Activated T-helper 17 cell treated with anti-CD3 and anti-CD28 coated beads, Interleukin-2, amount 50 U/mL, for 72 hours (primary cell): ENCODE data around the gene PRKACB. TPM values are rescaled to one million over a fixed set of nuclear protein-coding genes. Genes with fewer than 3 reads are reported as not detected.
A peak's percentile ranks its signal among the peaks of the same experiment; 100 is the strongest.

Experiments
- ATAC-seq: fragments of 150-1000 bp; cut with Tn5 transposase; replicated peaks from 2 replicates; pipeline ENCODE4 v1.10.0; 2021; ENCODE audit warnings: mild to moderate bottlenecking, moderate library complexity
- H3K27ac Mint-ChIP-seq: one replicate; pipeline ENCODE4 v1.8.0; 2022; ENCODE audit warnings: mixed read lengths
- H3K27me3 Mint-ChIP-seq: one replicate; pipeline ENCODE4 v1.8.0; 2022; ENCODE audit warnings: mixed read lengths
- H3K36me3 Mint-ChIP-seq: one replicate; pipeline ENCODE4 v1.8.0; 2022; ENCODE audit warnings: low read depth, mild to moderate bottlenecking, mixed read lengths
- H3K4me1 Mint-ChIP-seq: one replicate; pipeline ENCODE4 v1.8.0; 2022; ENCODE audit warnings: mixed read lengths
- H3K4me3 Mint-ChIP-seq: one replicate; pipeline ENCODE4 v1.8.0; 2022; ENCODE audit warnings: mild to moderate bottlenecking, mixed read lengths
- H3K9me3 Mint-ChIP-seq: one replicate; pipeline ENCODE4 v1.8.0; 2022; ENCODE audit warnings: mixed read lengths
- total RNA-seq, 2 donors: library from RNA; stranded (reverse); gene quantifications; one replicate each; pipeline ENCODE4 v1.2.3, GENCODE V29; 2022

Gene PRKACB
- total RNA-seq, 2 donors from 2014 or later: 16.3 to 26.2 TPM

GRCh38 chr1:84135341-84135740, 8.7 kb upstream of the PRKACB start:
- ATAC-seq: no peak
- H3K27me3 Mint-ChIP-seq: no peaks in the 10 kb centered on the region
- no peaks in the 10 kb centered on the region for H3K4me1 Mint-ChIP-seq
- H3K4me3 Mint-ChIP-seq: no peak overlapping the region
- no peaks in the 10 kb centered on the region for H3K9me3 Mint-ChIP-seq
- H3K36me3 Mint-ChIP-seq: no peaks in the 10 kb centered on the region
- no peak overlapping the region for H3K27ac Mint-ChIP-seq

- H3K4me3 Mint-ChIP-seq: no peak overlapping the region
- H3K9me3 Mint-ChIP-seq: no peaks in the 10 kb centered on the region
- H3K27ac Mint-ChIP-seq: peak overlapping the region; percentile 18
- H3K27me3 Mint-ChIP-seq: no peaks in the 10 kb centered on the region
- peaks cover 13% of the 10 kb centered on the region for H3K4me1 Mint-ChIP-seq
- peaks cover 3% of the 10 kb centered on the region for H3K36me3 Mint-ChIP-seq
- ATAC-seq: no peak
Measured at GRCh38 chr1:84141182-84142003, 2.7 kb upstream of the PRKACB start.

DNA sequence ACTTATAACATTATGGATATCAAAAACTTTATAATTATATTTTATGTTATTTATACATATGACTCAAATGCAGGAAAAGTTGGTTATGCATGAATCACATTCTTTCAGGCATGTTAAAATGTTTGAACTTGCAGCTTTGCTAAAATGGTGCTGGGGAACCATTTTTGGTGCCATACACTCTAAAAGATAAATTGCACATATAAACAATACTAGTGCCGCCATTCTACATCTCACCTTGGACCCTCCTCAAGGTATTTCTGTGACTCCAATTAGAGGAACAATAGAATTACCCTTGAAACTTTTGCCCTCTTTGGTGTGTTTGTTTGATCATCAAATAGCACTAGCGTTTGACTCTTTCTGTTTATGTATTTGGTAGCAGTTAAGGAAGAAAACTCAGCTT, 997 bp downstream of the PRKACB start:
- H3K4me3 Mint-ChIP-seq: peak overlapping the region; percentile 82
- peak overlapping the region; percentile 92 for H3K27ac Mint-ChIP-seq
- peaks cover 19% of the 10 kb centered on the region for H3K4me1 Mint-ChIP-seq
- no peaks in the 10 kb centered on the region for H3K27me3 Mint-ChIP-seq
- peak; percentile 13 for ATAC-seq
- no peaks in the 10 kb centered on the region for H3K9me3 Mint-ChIP-seq
- peaks cover 5% of the 10 kb centered on the region for H3K36me3 Mint-ChIP-seq

GRCh38 chr1:84146411-84147032, 2.5 kb downstream of the PRKACB start:
- peaks cover 26% of the 10 kb centered on the region for H3K4me1 Mint-ChIP-seq
- H3K4me3 Mint-ChIP-seq: peak overlapping the region; percentile 82
- ATAC-seq: peak; percentile 83
- H3K36me3 Mint-ChIP-seq: peaks cover 11% of the 10 kb centered on the region
- no peaks in the 10 kb centered on the region for H3K27me3 Mint-ChIP-seq
- peaks cover 5% of the 10 kb centered on the region for H3K9me3 Mint-ChIP-seq
- peak overlapping the region; percentile 92 for H3K27ac Mint-ChIP-seq

DNA sequence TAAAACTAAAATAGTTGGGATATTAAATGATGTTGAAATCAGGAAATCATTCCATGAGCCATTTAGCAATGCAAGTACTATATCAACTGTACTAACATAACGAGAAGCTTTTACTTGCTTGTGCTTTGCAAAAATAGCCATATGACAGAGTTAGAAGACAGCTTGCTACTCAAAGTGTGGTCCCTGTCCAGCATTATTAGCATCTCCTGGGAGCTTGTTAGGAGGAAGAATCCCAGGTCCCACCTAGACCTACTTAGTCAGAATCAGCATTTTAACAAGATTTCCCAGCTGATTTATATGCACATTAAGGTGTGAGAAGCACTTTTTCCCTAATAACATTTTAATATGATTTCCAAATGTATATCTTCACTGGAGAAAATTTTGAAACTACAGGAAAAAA, 4.7 kb downstream of the PRKACB start:
- Mint-ChIP-seq H3K36me3 (peaks cover 18% of the 10 kb centered on the region), H3K27me3 (no peaks in the 10 kb centered on the region), H3K27ac (no peak overlapping the region), H3K4me1 (peaks cover 48% of the 10 kb centered on the region), H3K9me3 (peaks cover 5% of the 10 kb centered on the region), H3K4me3 (peak overlapping the region; percentile 82)
- ATAC-seq: no peak

- ATAC-seq: peak; percentile 67
- H3K27ac Mint-ChIP-seq: peak overlapping the region; percentile 83
- peaks cover 67% of the 10 kb centered on the region for H3K4me1 Mint-ChIP-seq
- no peaks in the 10 kb centered on the region for H3K27me3 Mint-ChIP-seq
- H3K9me3 Mint-ChIP-seq: peaks cover 5% of the 10 kb centered on the region
- peak overlapping the region; percentile 70 for H3K4me3 Mint-ChIP-seq
- H3K36me3 Mint-ChIP-seq: peaks cover 13% of the 10 kb centered on the region
Measured at GRCh38 chr1:84152649-84153056, 8.6 kb downstream of the PRKACB start.

DNA sequence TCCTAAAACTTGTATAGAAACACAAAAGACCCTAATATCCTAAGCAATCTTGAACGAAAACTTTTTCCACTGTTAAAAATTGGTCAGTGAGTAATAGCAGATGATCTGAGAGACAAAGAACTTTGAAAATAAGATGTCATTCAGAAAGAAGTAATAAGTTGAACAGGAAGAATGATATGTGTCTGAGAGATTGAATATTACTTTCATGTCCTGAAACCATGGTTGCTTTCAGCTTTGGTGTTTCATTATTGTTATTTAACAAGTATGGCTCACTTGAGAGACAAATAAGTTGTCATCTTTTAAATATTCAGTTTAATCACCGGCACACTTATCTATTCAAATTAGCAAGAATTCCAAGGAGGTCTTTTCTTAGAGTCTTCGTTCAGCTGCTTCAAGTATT, 11.4 kb downstream of the PRKACB start:
- H3K27me3 Mint-ChIP-seq: no peaks in the 10 kb centered on the region
- H3K9me3 Mint-ChIP-seq: peaks cover 4% of the 10 kb centered on the region
- H3K27ac Mint-ChIP-seq: peak overlapping the region; percentile 95
- peak overlapping the region; percentile 82 for H3K4me3 Mint-ChIP-seq
- peak; percentile 65 for ATAC-seq
- peaks cover 12% of the 10 kb centered on the region for H3K36me3 Mint-ChIP-seq
- H3K4me1 Mint-ChIP-seq: peaks cover 63% of the 10 kb centered on the region

DNA sequence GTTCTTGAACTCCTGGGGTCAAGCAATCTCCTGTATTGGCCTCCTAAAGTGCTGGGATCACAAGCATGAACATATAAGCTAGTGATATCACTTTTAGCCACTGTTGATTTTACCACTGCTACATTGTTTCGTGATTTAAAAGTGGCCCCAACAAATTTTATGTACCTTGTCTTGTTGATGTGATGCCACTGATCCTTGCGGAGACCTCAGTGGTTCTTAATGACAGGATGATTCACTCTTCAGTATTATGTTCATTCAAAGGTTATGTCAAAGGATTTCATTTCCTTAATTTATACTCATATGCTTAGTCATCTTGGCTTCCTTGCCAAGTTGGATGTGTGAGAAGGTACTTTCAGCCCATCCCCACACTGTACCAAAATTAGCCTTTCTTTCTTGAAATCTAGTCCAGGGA, 12.1 kb downstream of the PRKACB start:
- H3K36me3 Mint-ChIP-seq: peaks cover 7% of the 10 kb centered on the region
- peak; percentile 75 for ATAC-seq

GRCh38 chr1:84159533-84160240, 15.6 kb downstream of the PRKACB start:
- Mint-ChIP-seq H3K4me3 (peak overlapping the region; percentile 6), H3K27ac (no peak overlapping the region), H3K4me1 (peaks cover 51% of the 10 kb centered on the region), H3K9me3 (no peaks in the 10 kb centered on the region), H3K36me3 (no peaks in the 10 kb centered on the region), H3K27me3 (no peaks in the 10 kb centered on the region)
- ATAC-seq: no peak

More for the DNA sequence above, 12.1 kb downstream of the PRKACB start:
- Mint-ChIP-seq H3K27me3 (no peaks in the 10 kb centered on the region), H3K4me3 (peak overlapping the region; percentile 82), H3K4me1 (peaks cover 65% of the 10 kb centered on the region), H3K27ac (peak overlapping the region; percentile 95), H3K9me3 (no peaks in the 10 kb centered on the region)

DNA sequence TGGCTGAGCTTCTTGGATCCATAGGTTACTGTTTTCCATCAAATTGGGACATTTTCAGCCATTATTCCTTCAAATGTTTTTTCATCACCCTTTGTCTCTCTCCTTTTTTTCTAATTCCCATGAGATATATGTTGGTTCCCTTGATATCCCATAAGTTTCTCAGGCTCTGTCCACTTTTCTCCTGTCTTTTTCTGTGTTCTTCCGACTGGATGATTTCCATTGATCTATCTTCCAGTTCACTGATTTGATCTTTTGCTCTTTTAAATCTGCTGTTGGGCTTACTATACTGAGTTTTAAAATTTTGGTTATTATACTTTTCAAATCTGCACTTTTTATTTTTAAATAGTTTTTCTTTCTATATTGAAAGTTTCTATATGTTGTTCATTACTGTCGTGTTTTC, 18.2 kb downstream of the PRKACB start:
- Mint-ChIP-seq H3K36me3 (no peaks in the 10 kb centered on the region), H3K4me1 (peaks cover 33% of the 10 kb centered on the region), H3K27ac (no peak overlapping the region), H3K4me3 (peak overlapping the region; percentile 38), H3K27me3 (no peaks in the 10 kb centered on the region), H3K9me3 (no peaks in the 10 kb centered on the region)
- no peak for ATAC-seq

GRCh38 chr1:84163123-84163931, 19.3 kb downstream of the PRKACB start:
- H3K4me1 Mint-ChIP-seq: peaks cover 37% of the 10 kb centered on the region
- peak overlapping the region; percentile 38 for H3K4me3 Mint-ChIP-seq
- no peak for ATAC-seq
- H3K27ac Mint-ChIP-seq: peak overlapping the region; percentile 32
- H3K9me3 Mint-ChIP-seq: no peaks in the 10 kb centered on the region
- no peaks in the 10 kb centered on the region for H3K27me3 Mint-ChIP-seq
- no peaks in the 10 kb centered on the region for H3K36me3 Mint-ChIP-seq

GRCh38 chr1:84164161-84164560, 20.1 kb downstream of the PRKACB start:
- peaks cover 42% of the 10 kb centered on the region for H3K4me1 Mint-ChIP-seq
- no peaks in the 10 kb centered on the region for H3K36me3 Mint-ChIP-seq
- H3K27me3 Mint-ChIP-seq: no peaks in the 10 kb centered on the region
- H3K27ac Mint-ChIP-seq: no peak overlapping the region
- ATAC-seq: no peak
- no peaks in the 10 kb centered on the region for H3K9me3 Mint-ChIP-seq
- H3K4me3 Mint-ChIP-seq: peak overlapping the region; percentile 38

DNA sequence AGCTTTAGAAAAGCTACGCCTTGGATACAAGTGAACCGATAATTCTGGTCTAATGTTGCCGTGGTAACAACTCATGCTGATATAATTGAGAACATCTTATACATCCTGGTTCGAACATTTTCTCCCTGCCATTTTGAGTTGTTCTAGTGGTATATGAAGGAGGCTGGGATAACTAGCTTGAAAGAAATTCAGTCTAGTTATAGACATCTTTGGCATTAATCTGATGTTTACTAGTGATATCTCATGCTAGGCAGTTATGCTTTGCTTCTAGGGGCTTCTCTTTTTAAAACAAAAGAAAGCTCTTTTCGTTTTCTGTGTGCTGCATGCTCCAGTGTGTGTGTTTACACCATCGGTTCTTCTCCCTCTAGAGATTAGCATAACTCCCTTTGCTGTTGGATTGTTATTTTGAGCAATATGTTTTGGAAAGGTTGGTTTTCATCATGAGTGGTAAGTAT, 20.5 kb downstream of the PRKACB start:
- ATAC-seq: no peak
- no peaks in the 10 kb centered on the region for H3K36me3 Mint-ChIP-seq
- H3K27me3 Mint-ChIP-seq: no peaks in the 10 kb centered on the region
- H3K4me1 Mint-ChIP-seq: peaks cover 46% of the 10 kb centered on the region
- H3K27ac Mint-ChIP-seq: no peak overlapping the region
- peak overlapping the region; percentile 38 for H3K4me3 Mint-ChIP-seq
- H3K9me3 Mint-ChIP-seq: no peaks in the 10 kb centered on the region

GRCh38 chr1:84165601-84166000, 21.5 kb downstream of the PRKACB start:
- H3K27ac Mint-ChIP-seq: no peak overlapping the region
- ATAC-seq: no peak
- H3K4me3 Mint-ChIP-seq: peak overlapping the region; percentile 33

More at GRCh38 chr1:84165601-84166000, 21.5 kb downstream of the PRKACB start:
- Mint-ChIP-seq H3K9me3 (no peaks in the 10 kb centered on the region), H3K4me1 (peaks cover 42% of the 10 kb centered on the region), H3K27me3 (no peaks in the 10 kb centered on the region), H3K36me3 (no peaks in the 10 kb centered on the region)
